ENCODE data around the gene ALOX15.
"Not testable (repeated sequence)": the region's sequence is repeated elsewhere in the genome, so short reads cannot be mapped to it uniquely, and the experiment has no call there.

The ALOX15 gene

GRCh38 chr17:4645642-4646041 lies 4.2 kb upstream of the ALOX15 start:
- no peak for DNase-seq

DNA sequence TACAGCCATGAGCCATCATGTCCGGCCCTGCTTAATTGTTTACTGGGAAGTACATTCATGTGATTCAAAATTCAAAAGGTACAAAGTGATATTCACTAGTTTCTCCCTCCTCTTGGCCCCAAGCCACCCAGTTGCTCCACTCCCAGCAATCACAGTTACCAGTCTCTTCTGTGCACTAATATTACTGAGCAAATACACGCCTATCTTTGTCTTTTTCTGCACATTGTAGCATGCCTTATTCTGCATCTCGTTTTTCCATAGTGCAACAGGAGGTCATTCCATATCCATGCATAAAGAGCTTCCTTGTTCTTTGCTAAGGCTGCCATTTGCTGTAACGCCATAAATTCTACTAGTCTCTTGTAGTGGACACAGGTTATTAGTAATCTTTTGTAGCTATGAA lies 2.2 kb upstream of the ALOX15 start:
- no peak for DNase-seq

- no peak for DNase-seq
Observed at GRCh38 chr17:4642286-4642685, 808 bp upstream of the ALOX15 start.

DNA sequence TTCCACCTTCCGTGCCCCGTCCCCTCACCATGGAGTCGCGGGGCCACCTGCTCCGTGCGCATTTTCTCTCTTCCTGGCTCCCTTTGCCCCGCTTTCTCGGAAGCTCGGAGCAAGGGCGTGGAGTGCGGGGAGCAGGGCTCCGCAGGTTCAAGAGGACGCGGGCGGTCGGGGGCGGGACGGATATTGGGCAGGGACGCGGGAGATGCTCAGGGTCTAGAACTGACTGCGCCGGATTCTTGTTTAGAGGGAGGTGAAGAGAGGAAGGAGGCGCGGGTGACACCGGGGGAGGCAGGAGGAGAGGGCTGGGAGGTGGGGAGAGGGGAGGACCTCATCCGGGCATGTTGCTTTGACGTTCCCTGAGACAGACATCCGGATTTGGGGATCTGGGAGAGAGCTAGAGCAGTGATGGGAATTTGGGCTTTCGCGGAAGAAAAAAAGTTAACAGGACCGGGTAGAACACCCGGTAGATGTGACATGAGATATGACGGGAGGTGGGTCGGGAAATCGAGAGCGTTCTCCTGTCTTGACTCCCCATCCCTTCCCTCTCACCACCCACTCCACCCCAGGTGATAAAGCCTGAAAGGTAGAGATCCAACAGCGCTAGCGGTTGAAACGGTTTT lies 799 bp downstream of the ALOX15 start:
- DNase-seq = not testable (repeated sequence)

GRCh38 chr17:4639301-4640059 lies 2.0 kb downstream of the ALOX15 start:
- not testable (repeated sequence) for DNase-seq

DNA sequence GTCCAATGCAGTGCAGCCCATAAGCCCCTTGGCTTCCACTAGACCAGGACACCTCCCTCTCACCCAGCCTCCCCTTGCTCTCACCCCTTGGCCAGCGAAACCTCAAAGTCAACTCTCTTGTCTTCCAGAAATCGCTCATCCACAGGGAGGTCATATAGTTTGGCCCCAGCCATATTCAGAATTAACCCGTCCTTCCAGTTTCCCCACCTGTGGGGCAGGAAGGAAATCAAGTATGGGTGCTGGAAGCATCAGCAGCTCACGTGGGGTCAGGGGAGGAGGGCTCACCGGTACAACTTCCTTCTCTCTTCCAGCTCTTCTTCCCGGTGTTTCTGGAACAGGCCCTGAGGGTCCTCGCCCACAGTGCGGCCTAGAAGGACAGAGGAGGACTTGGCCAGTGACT lies 2.7 kb downstream of the ALOX15 start:
- DNase-seq = not testable (repeated sequence)

GRCh38 chr17:4636474-4637100 lies 4.9 kb downstream of the ALOX15 start:
- DNase-seq = no peak

DNA sequence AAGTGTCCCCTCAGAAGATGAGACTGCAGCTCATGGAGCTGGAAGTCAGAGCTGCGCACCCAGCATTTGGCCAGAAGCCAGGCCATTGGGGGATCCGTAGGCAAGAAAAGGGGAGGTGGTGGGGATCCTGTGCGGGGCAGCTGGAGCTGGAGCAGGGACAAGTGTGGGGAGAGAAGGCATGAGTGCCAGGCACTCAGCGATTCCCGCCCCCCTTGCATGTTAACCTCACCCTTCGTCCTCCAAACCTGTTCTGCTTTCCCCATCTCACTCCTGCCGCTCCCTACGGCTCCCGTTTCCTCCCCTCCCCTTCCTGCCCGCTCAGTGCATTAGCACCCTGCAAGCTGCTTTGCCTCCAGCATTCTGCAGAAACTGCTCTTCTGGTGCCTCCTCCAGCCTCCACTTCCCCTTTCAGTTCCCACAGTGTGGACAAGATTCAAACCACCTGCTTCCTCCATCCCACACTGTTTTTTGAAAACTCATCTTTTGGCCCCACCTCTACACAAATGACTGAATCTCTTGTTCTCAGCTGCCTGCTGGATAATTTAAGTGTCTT lies 5.6 kb downstream of the ALOX15 start:
- no peak for DNase-seq

GRCh38 chr17:4634976-4635375 lies 6.5 kb downstream of the ALOX15 start:
- no peak for DNase-seq

GRCh38 chr17:4633643-4634042 lies 7.8 kb downstream of the ALOX15 start:
- no peak for DNase-seq

DNA sequence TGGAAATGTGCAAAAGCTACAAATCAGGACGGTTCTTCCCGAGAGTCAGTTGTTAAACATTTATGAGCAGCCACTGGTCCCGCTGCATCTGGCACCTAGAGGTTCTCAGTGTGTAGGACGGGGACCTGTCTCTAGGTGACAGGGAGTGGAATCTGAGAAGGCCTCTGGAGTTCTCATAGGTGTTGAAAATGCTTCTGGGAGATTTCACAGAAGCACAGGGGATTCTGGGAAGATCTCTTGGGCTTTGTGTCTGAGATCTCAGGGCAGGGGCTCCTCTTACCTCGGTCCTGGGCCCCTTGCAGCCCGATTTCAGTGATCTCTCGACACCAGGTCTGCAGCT lies 8.9 kb downstream of the ALOX15 start:
- DNase-seq = no peak

DNA sequence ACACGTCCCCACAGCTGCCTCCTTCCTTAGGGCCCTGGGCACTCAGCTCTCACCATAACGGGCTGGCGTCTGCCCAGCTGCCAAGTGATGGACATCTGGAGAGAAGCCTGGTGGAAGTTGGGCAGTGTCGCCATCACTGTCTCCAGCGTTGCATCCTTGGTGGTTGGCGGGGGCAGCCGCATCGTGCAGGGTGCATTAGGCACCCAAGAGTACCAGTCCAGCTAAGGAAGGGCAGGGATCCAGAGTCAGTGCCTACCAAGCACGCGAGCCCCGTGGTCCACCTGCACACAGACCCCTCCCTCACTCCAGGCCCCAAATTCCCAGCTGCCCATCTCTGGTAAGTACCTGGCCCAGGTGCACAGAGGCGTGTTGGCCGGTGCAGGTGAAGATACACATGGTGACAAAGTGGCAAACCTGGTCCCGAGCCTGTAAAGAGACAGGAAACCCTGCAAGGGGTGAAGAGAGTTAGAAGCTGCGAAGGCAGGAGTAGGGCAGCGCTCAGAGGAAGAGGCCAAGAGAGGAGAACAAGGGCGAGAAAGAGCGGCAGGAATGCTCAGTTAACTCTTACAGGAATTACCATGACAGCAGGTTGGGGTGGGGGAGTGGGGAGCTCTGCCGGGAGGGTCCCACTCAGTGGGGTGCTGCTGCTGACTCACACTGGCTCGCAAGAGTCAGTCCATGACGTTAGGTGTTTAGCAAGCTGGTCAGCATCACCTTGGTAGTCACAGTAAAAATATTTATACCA lies 9.5 kb downstream of the ALOX15 start:
- no peak for DNase-seq

- DNase-seq = no peak
Observed at GRCh38 chr17:4631431-4631830, 10.0 kb downstream of the ALOX15 start.

GRCh38 chr17:4626734-4627256 lies 14.7 kb downstream of the ALOX15 start:
- DNase-seq = no peak

DNA sequence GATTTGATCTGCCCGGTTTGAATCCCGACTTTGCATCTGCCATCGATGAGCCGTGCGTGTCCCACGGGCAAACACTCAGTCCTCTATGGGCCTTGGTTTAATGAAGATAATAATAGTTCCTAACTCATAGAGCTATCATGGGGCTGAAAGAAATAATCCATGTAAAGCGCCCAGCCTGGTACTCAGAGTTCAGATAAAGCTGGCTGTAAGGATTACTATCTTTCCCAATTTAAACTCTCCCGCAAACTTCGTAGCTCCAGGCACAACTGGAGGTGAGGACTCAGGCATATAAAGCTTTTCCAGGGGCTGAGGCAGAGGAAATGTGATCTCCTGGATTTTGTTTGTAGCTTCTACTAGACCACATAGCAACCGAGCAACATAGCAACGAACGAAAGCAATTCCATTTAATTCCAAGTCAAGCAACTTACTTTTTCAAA lies 16.3 kb downstream of the ALOX15 start:
- no peak for DNase-seq

DNA sequence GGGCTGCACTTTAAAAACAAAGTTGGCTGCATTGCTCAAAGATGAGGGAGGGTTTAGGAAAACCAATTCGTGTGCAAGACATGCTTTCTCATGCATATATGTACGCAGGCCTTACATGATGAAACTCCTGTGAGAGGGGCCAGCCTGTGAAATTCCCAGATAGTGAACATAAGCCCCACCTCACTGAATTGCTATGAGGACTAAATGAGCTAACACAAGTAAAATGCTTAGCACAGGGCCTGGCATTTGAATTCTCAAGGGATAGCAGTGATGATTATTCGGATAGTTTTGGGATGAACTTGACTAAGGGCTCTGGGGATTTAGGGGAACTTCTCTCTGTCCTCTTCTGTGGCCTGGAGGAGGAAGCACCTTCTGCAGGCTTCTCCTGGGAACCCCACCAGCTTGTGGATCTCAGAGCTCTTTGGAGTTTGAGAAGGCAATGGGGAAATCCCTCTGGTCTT lies 17.0 kb downstream of the ALOX15 start:
- DNase-seq = not testable (repeated sequence)

- DNase-seq = no peak
Observed at GRCh38 chr17:4623249-4623648, 18.2 kb downstream of the ALOX15 start.

DNA sequence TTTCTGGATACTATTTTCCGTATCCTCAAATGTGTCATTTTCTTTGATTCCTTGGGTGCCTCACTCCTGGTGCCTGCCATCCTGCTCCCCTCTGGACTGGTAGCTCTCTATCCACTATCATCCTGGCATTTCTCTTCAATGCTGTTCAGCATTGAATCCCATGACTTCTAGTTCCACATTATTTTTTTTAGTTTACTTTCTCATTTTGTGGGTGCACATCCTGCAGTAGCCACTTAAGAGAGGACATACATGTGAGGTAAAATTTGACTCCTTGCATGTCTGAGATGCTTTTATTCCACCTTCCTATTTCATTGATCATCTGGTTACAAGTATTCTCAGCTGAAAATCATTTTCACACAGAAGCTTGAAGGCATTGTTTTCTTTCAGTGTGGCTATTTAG lies 19.1 kb downstream of the ALOX15 start:
- DNase-seq = no peak

GRCh38 chr17:4620531-4621101 lies 20.9 kb downstream of the ALOX15 start:
- DNase-seq = no peak

DNA sequence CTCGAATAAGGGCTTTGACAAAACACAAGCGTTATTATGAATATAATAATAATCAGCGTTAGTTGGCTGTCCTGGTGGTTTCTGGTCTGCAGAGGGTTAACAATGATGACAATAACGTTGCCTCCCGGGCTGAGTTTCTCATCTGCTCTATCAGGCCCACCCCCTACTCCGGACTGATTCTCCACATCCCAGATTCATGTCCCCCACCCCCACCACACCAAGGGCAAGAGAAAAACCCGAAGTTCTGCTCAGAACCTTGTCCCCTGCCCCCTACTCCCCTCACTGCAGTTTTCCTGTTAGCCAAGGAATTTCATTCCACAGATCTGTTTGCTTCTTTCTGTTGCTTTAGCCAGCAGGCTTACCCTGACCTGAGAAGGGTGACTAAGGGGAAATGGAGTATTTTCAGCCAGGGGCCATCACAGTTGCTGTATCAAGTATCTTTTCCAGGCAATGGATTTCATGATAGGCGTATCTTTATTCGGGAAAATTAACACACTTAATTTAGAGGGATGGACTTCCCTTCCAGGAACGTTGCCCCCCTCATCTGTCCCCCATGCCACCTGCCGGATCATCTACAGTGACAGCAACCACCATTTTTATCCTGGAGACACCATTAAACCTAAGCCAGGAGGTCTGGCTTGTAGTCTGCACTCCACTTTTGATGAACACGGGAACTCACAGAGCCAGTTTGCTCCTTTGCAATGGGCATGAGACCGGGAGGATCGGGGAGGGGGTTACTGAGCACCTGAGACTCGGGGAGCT lies 23.7 kb downstream of the ALOX15 start:
- DNase-seq = no peak

- no peak for DNase-seq
Observed at GRCh38 chr17:4617090-4617489, 24.4 kb downstream of the ALOX15 start.

DNA sequence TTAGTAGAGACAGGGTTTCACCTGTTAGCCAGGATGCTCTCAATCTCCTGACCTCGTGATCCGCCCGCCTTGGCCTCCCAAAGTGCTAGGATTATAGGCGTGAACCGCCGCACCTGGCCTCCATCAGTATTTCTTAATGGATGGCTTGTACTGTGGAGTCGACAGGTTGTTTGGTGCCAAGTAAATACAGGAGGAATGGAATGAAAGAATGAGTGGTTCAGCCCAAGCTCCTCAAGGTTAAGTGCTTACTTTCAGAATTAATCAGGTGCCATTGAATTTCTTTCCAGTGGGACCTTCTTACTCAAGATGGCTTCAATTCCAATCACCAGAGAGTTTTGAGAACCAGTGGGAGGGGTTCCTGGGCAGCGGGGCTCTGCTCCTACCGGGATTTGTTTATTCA lies 25.0 kb downstream of the ALOX15 start:
- DNase-seq = no peak

Data from NCI-H1436 (cell line).